ENCODE measurements around the gene GRHPR.

GRHPR gene

GRCh38 chr9:37485389-37486255 lies 63.1 kb downstream of the GRHPR start, which contains the start of gene POLR1E:
POLR1E (plus strand) TSS chr9:37485948; CDS start chr9:37486048, 100 bp downstream.
- DNase-seq (ENCODE audit: low read depth): peak; percentile 95

- DNase-seq (ENCODE audit: low read depth): no peak
Measured at GRCh38 chr9:37486256-37486615, 63.7 kb downstream of the GRHPR start.
